HEK293 (cell line): Measurements from ENCODE around the gene TBL1XR1.
A peak's percentile ranks its signal among the peaks of the same experiment; 100 is the strongest.

Source experiments
- CTCF ChIA-PET: fragments of 350-600 bp; formaldehyde crosslinking; extraction: SDS; loops from one replicate; lab custom pipeline; 2021; ENCODE audit warnings: antibody characterized with exemption; lab: Yijun Ruan, JAX
- POLR2A ChIA-PET: fragments of 300-600 bp; formaldehyde crosslinking; extraction: SDS; loops from one replicate; lab custom pipeline; 2020; ENCODE audit warnings: antibody characterized with exemption, inconsistent platforms; lab: Yijun Ruan, JAX
- H3K27ac ChIP-seq: fragments of 200-500 bp; sonication (Bioruptor generic); 2 replicates; pipeline ENCODE4 v1.5.1; 2014; ENCODE audit warnings: low read depth, low read length, control low read depth, inconsistent platforms; ENCODE audit errors: extremely low read depth
- H3K36me3 ChIP-seq, 2 experiments: fragments of 200-500 bp in 1 of 2; sonication (Bioruptor generic) in 1 of 2; 1 replicate in 1 of 2; 2 replicates in 1 of 2; pipeline ENCODE4 v1.5.1; 2014 to 2017; ENCODE audit warnings: inconsistent platforms in 2 of 2, low read length in 2 of 2; ENCODE audit not compliant: control insufficient read depth in 2 of 2, insufficient read depth in 1 of 2
- H3K4me1 ChIP-seq: fragments of 200-500 bp; sonication (Bioruptor generic); 2 replicates; pipeline ENCODE4 v1.5.1; 2014; ENCODE audit warnings: mild to moderate bottlenecking, low read length, inconsistent platforms; ENCODE audit not compliant: control insufficient read depth, insufficient read depth
- H3K4me3 ChIP-seq: 2 replicates; pipeline ENCODE4 v1.5.1; 2011; ENCODE audit warnings: low read depth, mild to moderate bottlenecking, control low read depth, low read length, moderate library complexity
- H3K9me3 ChIP-seq: fragments of 200-500 bp; sonication (Bioruptor generic); 2 replicates; pipeline ENCODE4 v1.5.1; 2014; ENCODE audit warnings: low read depth, low read length, inconsistent platforms; ENCODE audit not compliant: control insufficient read depth, insufficient read depth
- HOXC10 ChIP-seq: sonication (generic); formaldehyde crosslinking; IDR thresholded peaks from 2 replicates; pipeline ENCODE4 v1.8.1; 2023; ENCODE audit warnings: mild to moderate bottlenecking, missing genetic modification reagents
- ZFP3 ChIP-seq: fragments of 450-650 bp; formaldehyde crosslinking; IDR thresholded peaks from 2 replicates; pipeline ENCODE4 v1.5.1; 2016; ENCODE audit warnings: low read depth, missing biosample characterization, missing genetic modification characterization
- ZNF157 ChIP-seq: fragments of 450-650 bp; formaldehyde crosslinking; IDR thresholded peaks from 2 replicates; pipeline ENCODE4 v1.5.1; 2016; ENCODE audit warnings: missing biosample characterization, missing genetic modification characterization
- ZNF16 ChIP-seq: fragments of 450-650 bp; formaldehyde crosslinking; IDR thresholded peaks from 2 replicates; pipeline ENCODE4 v1.5.1; 2016; ENCODE audit warnings: low read depth, missing biosample characterization, missing genetic modification characterization
- ZNF221 ChIP-seq: fragments of 450-650 bp; formaldehyde crosslinking; IDR thresholded peaks from 2 replicates; pipeline ENCODE4 v1.5.1; 2017; ENCODE audit warnings: missing biosample characterization, missing genetic modification characterization, borderline replicate concordance
- ZNF350 ChIP-seq: fragments of 450-650 bp; formaldehyde crosslinking; IDR thresholded peaks from 2 replicates; pipeline ENCODE4 v1.5.0; 2017; ENCODE audit warnings: missing biosample characterization, mild to moderate bottlenecking, missing genetic modification characterization
- ZNF391 ChIP-seq: fragments of 450-650 bp; formaldehyde crosslinking; IDR thresholded peaks from 2 replicates; pipeline ENCODE4 v1.5.1; 2016; ENCODE audit warnings: low read depth, missing biosample characterization, missing genetic modification characterization, borderline replicate concordance
- ZNF394 ChIP-seq: fragments of 450-650 bp; formaldehyde crosslinking; IDR thresholded peaks from 2 replicates; pipeline ENCODE4 v1.5.1; 2016; ENCODE audit warnings: missing biosample characterization, missing genetic modification characterization, mild to moderate bottlenecking, moderate library complexity, borderline replicate concordance
- ZNF501 ChIP-seq: fragments of 450-650 bp; formaldehyde crosslinking; IDR thresholded peaks from 2 replicates; pipeline ENCODE4 v1.5.1; 2016; ENCODE audit warnings: missing biosample characterization, missing genetic modification characterization
- ZNF600 ChIP-seq: fragments of 450-650 bp; formaldehyde crosslinking; IDR thresholded peaks from 2 replicates; pipeline ENCODE4 v1.5.1; 2016; ENCODE audit warnings: missing biosample characterization, missing genetic modification characterization
- ZNF837 ChIP-seq: fragments of 450-650 bp; formaldehyde crosslinking; IDR thresholded peaks from 2 replicates; pipeline ENCODE4 v1.5.1; 2016; ENCODE audit warnings: missing biosample characterization, missing genetic modification characterization
- ZSCAN16 ChIP-seq: fragments of 450-650 bp; formaldehyde crosslinking; IDR thresholded peaks from 2 replicates; pipeline ENCODE4 v1.5.1; 2016; ENCODE audit warnings: missing biosample characterization, missing genetic modification characterization
- TF ChIP-seq, protein P1 (sequence below): fragments of 450-650 bp; formaldehyde crosslinking; IDR thresholded peaks from 2 replicates; pipeline ENCODE4 v1.5.1; 2017; ENCODE audit warnings: missing biosample characterization, missing genetic modification characterization
- TF ChIP-seq, protein P2 (sequence below): fragments of 450-650 bp; formaldehyde crosslinking; IDR thresholded peaks from 2 replicates; pipeline ENCODE4 v1.5.1; 2017; ENCODE audit warnings: missing biosample characterization, missing genetic modification characterization
- TF ChIP-seq, protein P3 (sequence below): fragments of 450-650 bp; formaldehyde crosslinking; IDR thresholded peaks from 2 replicates; pipeline ENCODE4 v1.5.1; 2016; ENCODE audit warnings: missing biosample characterization, missing genetic modification characterization
- TF ChIP-seq, protein P4 (sequence below): fragments of 450-650 bp; formaldehyde crosslinking; IDR thresholded peaks from 2 replicates; pipeline ENCODE4 v1.5.1; 2016; ENCODE audit warnings: missing biosample characterization, missing genetic modification characterization

The TBL1XR1 gene

DNA sequence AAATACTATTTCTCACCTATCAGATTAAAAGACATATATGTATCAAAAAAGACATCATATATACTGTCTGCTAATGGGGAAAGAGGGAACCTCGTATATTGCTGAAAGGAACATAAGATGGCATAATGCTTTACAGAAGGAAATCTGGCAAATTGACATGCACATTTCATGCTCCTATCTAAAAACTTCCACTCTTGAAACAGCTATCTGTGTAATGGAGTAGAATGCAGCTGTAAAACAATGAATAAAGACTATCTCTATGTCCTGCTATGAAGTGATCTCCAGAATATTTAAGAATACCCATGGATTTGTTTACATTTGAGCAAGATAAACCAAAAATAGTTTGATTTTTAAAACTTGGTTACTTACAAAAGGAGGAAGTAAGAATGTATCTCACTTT is 107.4 kb downstream of the TBL1XR1 start:
- no peak overlapping the region for H3K27ac ChIP-seq
- POLR2A ChIA-PET, result no interaction called here
- no peaks in the 10 kb centered on the region for H3K36me3 ChIP-seq
- H3K4me1 ChIP-seq, result no peaks in the 10 kb centered on the region; the same call in 1 of the 2 replicates
- TF ChIP-seq, protein P1, sequence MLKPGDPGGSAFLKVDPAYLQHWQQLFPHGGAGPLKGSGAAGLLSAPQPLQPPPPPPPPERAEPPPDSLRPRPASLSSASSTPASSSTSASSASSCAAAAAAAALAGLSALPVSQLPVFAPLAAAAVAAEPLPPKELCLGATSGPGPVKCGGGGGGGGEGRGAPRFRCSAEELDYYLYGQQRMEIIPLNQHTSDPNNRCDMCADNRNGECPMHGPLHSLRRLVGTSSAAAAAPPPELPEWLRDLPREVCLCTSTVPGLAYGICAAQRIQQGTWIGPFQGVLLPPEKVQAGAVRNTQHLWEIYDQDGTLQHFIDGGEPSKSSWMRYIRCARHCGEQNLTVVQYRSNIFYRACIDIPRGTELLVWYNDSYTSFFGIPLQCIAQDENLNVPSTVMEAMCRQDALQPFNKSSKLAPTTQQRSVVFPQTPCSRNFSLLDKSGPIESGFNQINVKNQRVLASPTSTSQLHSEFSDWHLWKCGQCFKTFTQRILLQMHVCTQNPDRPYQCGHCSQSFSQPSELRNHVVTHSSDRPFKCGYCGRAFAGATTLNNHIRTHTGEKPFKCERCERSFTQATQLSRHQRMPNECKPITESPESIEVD (tag by site-specific recombination), result peak; percentile 38; the same call in 1 of the 2 replicates
- TF ChIP-seq, protein P2, sequence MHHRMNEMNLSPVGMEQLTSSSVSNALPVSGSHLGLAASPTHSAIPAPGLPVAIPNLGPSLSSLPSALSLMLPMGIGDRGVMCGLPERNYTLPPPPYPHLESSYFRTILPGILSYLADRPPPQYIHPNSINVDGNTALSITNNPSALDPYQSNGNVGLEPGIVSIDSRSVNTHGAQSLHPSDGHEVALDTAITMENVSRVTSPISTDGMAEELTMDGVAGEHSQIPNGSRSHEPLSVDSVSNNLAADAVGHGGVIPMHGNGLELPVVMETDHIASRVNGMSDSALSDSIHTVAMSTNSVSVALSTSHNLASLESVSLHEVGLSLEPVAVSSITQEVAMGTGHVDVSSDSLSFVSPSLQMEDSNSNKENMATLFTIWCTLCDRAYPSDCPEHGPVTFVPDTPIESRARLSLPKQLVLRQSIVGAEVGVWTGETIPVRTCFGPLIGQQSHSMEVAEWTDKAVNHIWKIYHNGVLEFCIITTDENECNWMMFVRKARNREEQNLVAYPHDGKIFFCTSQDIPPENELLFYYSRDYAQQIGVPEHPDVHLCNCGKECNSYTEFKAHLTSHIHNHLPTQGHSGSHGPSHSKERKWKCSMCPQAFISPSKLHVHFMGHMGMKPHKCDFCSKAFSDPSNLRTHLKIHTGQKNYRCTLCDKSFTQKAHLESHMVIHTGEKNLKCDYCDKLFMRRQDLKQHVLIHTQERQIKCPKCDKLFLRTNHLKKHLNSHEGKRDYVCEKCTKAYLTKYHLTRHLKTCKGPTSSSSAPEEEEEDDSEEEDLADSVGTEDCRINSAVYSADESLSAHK (tag by site-specific recombination), result no peak
- no peaks in the 10 kb centered on the region for H3K9me3 ChIP-seq
- CTCF ChIA-PET, result no interaction called here
- no peak overlapping the region for H3K4me3 ChIP-seq

GRCh38 chr3:177089110-177089509 is 108.2 kb downstream of the TBL1XR1 start:
- Histone ChIP-seq H3K9me3 (no peaks in the 10 kb centered on the region), H3K27ac (no peak overlapping the region), H3K4me3 (no peak overlapping the region), H3K4me1 (no peaks in the 10 kb centered on the region; the same call in 1 of the 2 replicates), H3K36me3 (no peaks in the 10 kb centered on the region)
- ChIA-PET POLR2A (no interaction called here), CTCF (no interaction called here)
- TF ChIP-seq ZSCAN16 (tag by site-specific recombination) (no peak), ZNF16 (tag by site-specific recombination) (no peak), ZNF157 (tag by site-specific recombination) (no peak), ZFP3 (tag by site-specific recombination) (no peak), ZNF837 (tag by site-specific recombination) (no peak), ZNF394 (tag by site-specific recombination) (no peak), ZNF600 (no peak), HOXC10 (CRISPR knock-in tag) (no peak), ZNF391 (tag by site-specific recombination) (no peak), ZNF350 (tag by site-specific recombination) (no peak), ZNF221 (tag by site-specific recombination) (no peak), ZNF501 (tag by site-specific recombination) (no peak)
- TF ChIP-seq, protein P1 (tag by site-specific recombination), result no peak
- TF ChIP-seq, protein P3, sequence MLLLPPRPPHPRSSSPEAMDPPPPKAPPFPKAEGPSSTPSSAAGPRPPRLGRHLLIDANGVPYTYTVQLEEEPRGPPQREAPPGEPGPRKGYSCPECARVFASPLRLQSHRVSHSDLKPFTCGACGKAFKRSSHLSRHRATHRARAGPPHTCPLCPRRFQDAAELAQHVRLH (tag by site-specific recombination), result no peak
- TF ChIP-seq, protein P4, sequence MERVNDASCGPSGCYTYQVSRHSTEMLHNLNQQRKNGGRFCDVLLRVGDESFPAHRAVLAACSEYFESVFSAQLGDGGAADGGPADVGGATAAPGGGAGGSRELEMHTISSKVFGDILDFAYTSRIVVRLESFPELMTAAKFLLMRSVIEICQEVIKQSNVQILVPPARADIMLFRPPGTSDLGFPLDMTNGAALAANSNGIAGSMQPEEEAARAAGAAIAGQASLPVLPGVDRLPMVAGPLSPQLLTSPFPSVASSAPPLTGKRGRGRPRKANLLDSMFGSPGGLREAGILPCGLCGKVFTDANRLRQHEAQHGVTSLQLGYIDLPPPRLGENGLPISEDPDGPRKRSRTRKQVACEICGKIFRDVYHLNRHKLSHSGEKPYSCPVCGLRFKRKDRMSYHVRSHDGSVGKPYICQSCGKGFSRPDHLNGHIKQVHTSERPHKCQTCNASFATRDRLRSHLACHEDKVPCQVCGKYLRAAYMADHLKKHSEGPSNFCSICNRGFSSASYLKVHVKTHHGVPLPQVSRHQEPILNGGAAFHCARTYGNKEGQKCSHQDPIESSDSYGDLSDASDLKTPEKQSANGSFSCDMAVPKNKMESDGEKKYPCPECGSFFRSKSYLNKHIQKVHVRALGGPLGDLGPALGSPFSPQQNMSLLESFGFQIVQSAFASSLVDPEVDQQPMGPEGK (tag by site-specific recombination), result no peak
